CD14-positive monocyte (primary cell): ENCODE results near the gene FXYD4. TPM values are rescaled to one million over a fixed set of nuclear protein-coding genes. Genes with fewer than 3 reads are reported as not detected.
A peak's percentile ranks its signal among the peaks of the same experiment; 100 is the strongest.

Experiments used
- DNase-seq, 3 donors: peaks; one replicate each; pipeline ENCODE4 v3.0.0-alpha.2; 2011 to 2022
- H2AFZ ChIP-seq: 2 replicates; pipeline ENCODE4 v1.6.0; 2012; ENCODE audit warnings: mild to moderate bottlenecking, low read depth, low read length, inconsistent platforms; ENCODE audit not compliant: insufficient read depth, poor library complexity, severe bottlenecking
- H3K27ac ChIP-seq, 2 donors: 1 replicate in 1 of 2; 2 replicates in 1 of 2; pipeline ENCODE4 v1.5.1; 2012 to 2013; ENCODE audit warnings: low read length in 2 of 2, control low read depth in 1 of 2, inconsistent platforms in 1 of 2, low read depth in 1 of 2, mild to moderate bottlenecking in 1 of 2
- H3K27me3 ChIP-seq, 2 donors: one replicate each; pipeline versions ENCODE4 v1.6.0 to v1.6.1; 2011 to 2013; ENCODE audit warnings: low read length in 2 of 2; ENCODE audit not compliant: control insufficient read depth in 2 of 2, insufficient read depth in 2 of 2
- H3K36me3 ChIP-seq, 2 donors: replicated peaks in 1 of 2; 1 replicate in 1 of 2; 2 replicates in 1 of 2; pipeline versions ENCODE4 v1.5.1 to v1.6.1; 2012 to 2013; ENCODE audit warnings: low read length in 2 of 2, control low read depth in 1 of 2, inconsistent platforms in 1 of 2, mild to moderate bottlenecking in 1 of 2; ENCODE audit not compliant: insufficient read depth in 2 of 2, control insufficient read depth in 1 of 2
- H3K4me1 ChIP-seq, 2 donors: 1 replicate in 1 of 2; 2 replicates in 1 of 2; pipeline versions ENCODE4 v1.5.1 to v1.6.1; 2012 to 2013; ENCODE audit warnings: low read length in 2 of 2, control low read depth in 1 of 2, inconsistent platforms in 1 of 2, mild to moderate bottlenecking in 1 of 2, moderate library complexity in 1 of 2; ENCODE audit not compliant: insufficient read depth in 2 of 2, control insufficient read depth in 1 of 2
- H3K4me2 ChIP-seq: replicated peaks from 2 replicates; pipeline ENCODE3; 2012; ENCODE audit warnings: low read length, moderate library complexity, mild to moderate bottlenecking; ENCODE audit not compliant: poor library complexity, severe bottlenecking; ENCODE audit errors: extremely low read depth
- H3K4me3 ChIP-seq, 3 experiments: fragments of 200-600 bp in 1 of 3; sonication (generic) in 1 of 3; replicated peaks in 1 of 3; 1 replicate in 2 of 3; 2 replicates in 1 of 3; pipeline ENCODE4 v1.5.1; 2011 to 2013; ENCODE audit warnings: low read length in 3 of 3, mild to moderate bottlenecking in 3 of 3, control low read depth in 2 of 3, low read depth in 2 of 3, inconsistent platforms in 1 of 3, moderate library complexity in 1 of 3
- H3K79me2 ChIP-seq: 2 replicates; pipeline ENCODE4 v1.6.0; 2012; ENCODE audit warnings: mild to moderate bottlenecking, control low read depth, inconsistent platforms, low read length, moderate library complexity; ENCODE audit not compliant: insufficient read depth
- H3K9ac ChIP-seq: 2 replicates; pipeline ENCODE4 v1.6.0; 2017; ENCODE audit warnings: low read length, mild to moderate bottlenecking; ENCODE audit not compliant: insufficient read depth, poor library complexity, severe bottlenecking
- H3K9me3 ChIP-seq, 2 donors: replicated peaks in 1 of 2; 1 replicate in 1 of 2; 2 replicates in 1 of 2; pipeline versions ENCODE4 v1.5.1 to v1.6.1; 2012 to 2013; ENCODE audit warnings: low read length in 2 of 2, control low read depth in 1 of 2; ENCODE audit not compliant: control insufficient read depth in 1 of 2, insufficient read depth in 1 of 2
- H4K20me1 ChIP-seq: 2 replicates; pipeline ENCODE4 v1.6.0; 2012; ENCODE audit warnings: mild to moderate bottlenecking, low read length, control low read depth, moderate library complexity; ENCODE audit not compliant: insufficient read depth
- H3K27ac Mint-ChIP-seq, 7 donors: one replicate each; pipeline ENCODE4 v1.8.0; 2020; ENCODE audit warnings: mild to moderate bottlenecking in 7 of 7, mixed read lengths in 7 of 7, moderate library complexity in 6 of 7, inconsistent platforms in 2 of 7
- H3K27me3 Mint-ChIP-seq, 3 donors: one replicate each; pipeline ENCODE4 v1.8.0; 2021 to 2022; ENCODE audit warnings: low read depth in 3 of 3, mild to moderate bottlenecking in 3 of 3, mixed read lengths in 3 of 3, moderate library complexity in 3 of 3, inconsistent platforms in 1 of 3
- H3K36me3 Mint-ChIP-seq, 2 donors: one replicate each; pipeline ENCODE4 v1.8.0; 2020; ENCODE audit warnings: mixed read lengths in 2 of 2, inconsistent platforms in 1 of 2, mild to moderate bottlenecking in 1 of 2
- H3K4me1 Mint-ChIP-seq: one replicate; pipeline ENCODE4 v1.8.0; 2020; ENCODE audit warnings: mild to moderate bottlenecking, mixed read lengths
- H3K4me3 Mint-ChIP-seq, 2 donors: one replicate each; pipeline ENCODE4 v1.8.0; 2020; ENCODE audit warnings: mild to moderate bottlenecking in 2 of 2, mixed read lengths in 2 of 2, moderate library complexity in 1 of 2
- H3K9me3 Mint-ChIP-seq, 7 donors: one replicate each; pipeline ENCODE4 v1.8.0; 2020 to 2022; ENCODE audit warnings: mixed read lengths in 7 of 7, mild to moderate bottlenecking in 6 of 7, moderate library complexity in 6 of 7, inconsistent platforms in 2 of 7
- CTCF ChIP-seq: fragments of 200-600 bp; IDR thresholded peaks from one replicate; pipeline ENCODE4 v1.8.0; 2022; ENCODE audit warnings: antibody characterized with exemption, mild to moderate bottlenecking
- WGBS: methylation state at CpG from one replicate; pipeline ENCODE4 v1.1.5; 2013; ENCODE audit warnings: missing lambda C conversion rate; ENCODE audit not compliant: insufficient coverage; 5-methylcytosine and 5-hydroxymethylcytosine counted together
- intact Hi-C, 2 donors: fragments of 100-400 bp; cut with micrococcal nuclease; formaldehyde crosslinking; loops; one replicate each; pipeline versions ENCODE4 v1.15.0 to v1.15.1; 2023
- polyA plus RNA-seq, 3 donors: library from polyadenylated mRNA; depleted of rRNA in 1 of 3; unstranded in 2 of 3; stranded (reverse) in 1 of 3; fragments of 300-500 nt in 2 of 3; fragments of >200 nt in 1 of 3; fragmentation: Illumina TruSeq in 2 of 3; gene quantifications; 1 replicate in 2 of 3; 2 replicates in 1 of 3; pipeline ENCODE4 v1.2.3, GENCODE V29; 2012 to 2021

Gene FXYD4
- polyA plus RNA-seq, 3 donors, result 0.16 TPM; not detected in 2

GRCh38 chr10:43409385-43410109, 38.1 kb downstream of the FXYD4 start:
- peak overlapping the region; percentile 99 to 100 (median 100) for H3K27ac Mint-ChIP-seq
- H3K27ac ChIP-seq, result peak overlapping the region; percentile 94 to 99
- H3K4me3 ChIP-seq, result peak overlapping the region; percentile 65 to 86 (median 71)
- no peaks in the 10 kb centered on the region for H3K36me3 ChIP-seq
- H3K9ac ChIP-seq, result peak overlapping the region; percentile 97
- H2AFZ ChIP-seq, result peak overlapping the region; percentile 65
- TF ChIP-seq CTCF, result no peak
- peak; percentile 12 to 35 (median 26) for DNase-seq
- H3K9me3 ChIP-seq, result no peaks in the 10 kb centered on the region
- H3K27me3 ChIP-seq, result no peaks in the 10 kb centered on the region
- no peaks in the 10 kb centered on the region for H3K36me3 Mint-ChIP-seq
- peaks cover 0 to 3% (median 1%) of the 10 kb centered on the region in 3 donors for H3K27me3 Mint-ChIP-seq
- H3K4me1 Mint-ChIP-seq, result peaks cover 34% of the 10 kb centered on the region
- H3K4me1 ChIP-seq, result peaks cover 34 to 48% of the 10 kb centered on the region in 2 donors
- H4K20me1 ChIP-seq, result peaks cover 32% of the 10 kb centered on the region
- 2% methylated on average over 41 of the region's 46 CpGs for WGBS
- H3K9me3 Mint-ChIP-seq, result peaks cover 0 to 2% (median 0%) of the 10 kb centered on the region in 7 donors
- H3K4me3 Mint-ChIP-seq, result peak overlapping the region; percentile 96 to 100
- peak overlapping the region; percentile 96 for H3K4me2 ChIP-seq
- intact Hi-C loops, result loop anchor here in 1 of 2 donors (2.0 kb wide), 1 partner anchor 15 kb away; no protein-coding TSS in a partner anchor
- H3K79me2 ChIP-seq, result peaks cover 53% of the 10 kb centered on the region

DNA sequence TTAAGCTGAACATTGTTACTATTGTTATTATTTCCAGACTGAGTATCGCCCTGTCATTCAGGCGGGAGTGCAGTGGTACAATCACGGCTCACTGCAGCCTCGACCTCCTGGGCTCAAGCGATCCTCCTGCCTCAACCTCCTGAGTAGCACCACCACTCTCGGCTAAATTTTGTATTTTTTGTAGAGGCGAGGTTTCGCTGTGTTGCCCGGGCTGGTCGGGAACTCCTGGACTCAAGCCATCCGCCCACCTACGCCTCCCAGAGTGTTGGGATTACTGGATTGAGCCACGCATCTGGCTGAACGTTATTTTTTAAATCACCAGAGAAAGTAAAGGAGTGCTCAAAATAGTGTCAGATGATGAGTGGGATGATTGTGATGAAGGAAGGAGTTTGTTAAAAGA, 38.9 kb downstream of the FXYD4 start:
- peaks cover 0 to 3% (median 1%) of the 10 kb centered on the region in 3 donors for H3K27me3 Mint-ChIP-seq
- WGBS, result 97% methylated on average over 12 of the region's 14 CpGs
- no peak for TF ChIP-seq CTCF

More for the DNA sequence above, 38.9 kb downstream of the FXYD4 start:
- peaks cover 0 to 2% (median 0%) of the 10 kb centered on the region in 7 donors for H3K9me3 Mint-ChIP-seq
- H3K79me2 ChIP-seq, result peaks cover 45% of the 10 kb centered on the region
- peak overlapping the region; percentile 96 to 100 for H3K4me3 Mint-ChIP-seq
- intact Hi-C loops, result no loop called here
- peak overlapping the region; percentile 96 for H3K4me2 ChIP-seq
- H3K36me3 ChIP-seq, result no peaks in the 10 kb centered on the region
- peaks cover 25% of the 10 kb centered on the region for H4K20me1 ChIP-seq
- DNase-seq, result no peak
- H3K4me3 ChIP-seq, result peak overlapping the region in 2 of 3 experiments; percentile 65 to 86
- H3K9me3 ChIP-seq, result no peaks in the 10 kb centered on the region
- no peaks in the 10 kb centered on the region for H3K36me3 Mint-ChIP-seq
- H3K9ac ChIP-seq, result peak overlapping the region; percentile 97
- peak overlapping the region; percentile 65 for H2AFZ ChIP-seq
- peak overlapping the region in 1 of 2 donors; percentile 99 for H3K27ac ChIP-seq
- H3K27me3 ChIP-seq, result no peaks in the 10 kb centered on the region
- H3K4me1 ChIP-seq, result peaks cover 28 to 40% of the 10 kb centered on the region in 2 donors
- peak overlapping the region; percentile 73 to 100 (median 100) for H3K27ac Mint-ChIP-seq
- H3K4me1 Mint-ChIP-seq, result peaks cover 27% of the 10 kb centered on the region
